AG04449 (cell line): ENCODE results near the gene HMG20A.
A peak's percentile ranks its signal among the peaks of the same experiment; 100 is the strongest.

Experiments
- CTCF ChIA-PET: fragments of 350-600 bp; formaldehyde crosslinking; extraction: SDS; loops from one replicate; lab custom pipeline; 2021; ENCODE audit warnings: antibody characterized with exemption; lab: Yijun Ruan, JAX
- POLR2A ChIA-PET: fragments of 400-600, 350-600 bp; formaldehyde crosslinking; extraction: SDS; loops from one replicate; lab custom pipeline; 2020; ENCODE audit warnings: antibody characterized with exemption, inconsistent platforms; lab: Yijun Ruan, JAX
- DNase-seq: peaks from one replicate; pipeline ENCODE4 v3.0.0-alpha.2; 2010; ENCODE audit warnings: low read depth, low spot score
- H3K4me3 ChIP-seq: 2 replicates; pipeline ENCODE4 v1.5.1; 2011; ENCODE audit warnings: low read depth, mild to moderate bottlenecking, control low read depth, low read length
- TF ChIP-seq, protein P1 (sequence below): IDR thresholded peaks from one replicate; pipeline ENCODE4 v1.5.1; 2011; ENCODE audit warnings: mild to moderate bottlenecking, moderate library complexity, low read length, control low read depth, inconsistent platforms; ENCODE audit not compliant: insufficient read depth; ENCODE audit errors: missing control alignments

HMG20A gene

DNA sequence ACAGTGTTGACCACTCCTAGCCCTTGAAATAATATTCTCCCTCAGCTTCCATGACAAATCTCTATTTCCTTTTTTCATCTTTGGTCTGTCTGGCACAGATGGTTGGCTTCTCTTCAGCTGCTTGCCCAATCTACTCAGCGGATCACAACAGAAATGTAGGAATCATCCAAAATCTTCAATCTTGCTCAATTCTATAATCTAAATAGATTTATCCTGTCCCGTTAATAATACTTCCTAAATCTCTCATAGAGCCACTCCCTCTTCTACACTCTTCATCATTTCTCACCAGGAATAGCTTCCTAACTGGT is 4.6 kb upstream of the HMG20A start:
- no peak overlapping the region for H3K4me3 ChIP-seq
- TF ChIP-seq, protein P1, sequence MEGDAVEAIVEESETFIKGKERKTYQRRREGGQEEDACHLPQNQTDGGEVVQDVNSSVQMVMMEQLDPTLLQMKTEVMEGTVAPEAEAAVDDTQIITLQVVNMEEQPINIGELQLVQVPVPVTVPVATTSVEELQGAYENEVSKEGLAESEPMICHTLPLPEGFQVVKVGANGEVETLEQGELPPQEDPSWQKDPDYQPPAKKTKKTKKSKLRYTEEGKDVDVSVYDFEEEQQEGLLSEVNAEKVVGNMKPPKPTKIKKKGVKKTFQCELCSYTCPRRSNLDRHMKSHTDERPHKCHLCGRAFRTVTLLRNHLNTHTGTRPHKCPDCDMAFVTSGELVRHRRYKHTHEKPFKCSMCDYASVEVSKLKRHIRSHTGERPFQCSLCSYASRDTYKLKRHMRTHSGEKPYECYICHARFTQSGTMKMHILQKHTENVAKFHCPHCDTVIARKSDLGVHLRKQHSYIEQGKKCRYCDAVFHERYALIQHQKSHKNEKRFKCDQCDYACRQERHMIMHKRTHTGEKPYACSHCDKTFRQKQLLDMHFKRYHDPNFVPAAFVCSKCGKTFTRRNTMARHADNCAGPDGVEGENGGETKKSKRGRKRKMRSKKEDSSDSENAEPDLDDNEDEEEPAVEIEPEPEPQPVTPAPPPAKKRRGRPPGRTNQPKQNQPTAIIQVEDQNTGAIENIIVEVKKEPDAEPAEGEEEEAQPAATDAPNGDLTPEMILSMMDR: no peak
- POLR2A ChIA-PET: no interaction called here
- CTCF ChIA-PET: interaction anchor here (0.7 to 4.1 kb wide), 4 partner anchors 11 to 309 kb away, joined by 3 to 25 read pairs (median 4); no protein-coding TSS in a partner anchor
- DNase-seq: no peak

DNA sequence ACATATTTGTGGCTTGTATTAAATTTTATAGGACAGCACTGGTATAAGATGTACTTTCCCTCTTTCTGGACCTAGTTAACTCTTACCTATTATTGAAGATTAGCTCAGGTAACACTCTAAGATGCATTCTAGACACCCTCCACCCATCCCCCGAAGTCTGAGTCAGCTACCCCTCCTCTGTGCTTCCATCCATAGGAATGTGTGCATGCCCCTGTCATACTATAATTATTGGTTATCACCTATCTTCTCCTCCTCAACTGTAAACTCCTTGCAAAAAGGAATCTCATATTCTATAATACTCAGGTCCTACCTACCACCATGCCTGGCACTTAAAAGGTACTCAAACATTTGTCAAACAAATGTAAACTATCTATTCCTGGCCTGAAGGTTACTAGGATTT is 3.7 kb upstream of the HMG20A start:
- no peak for DNase-seq
- H3K4me3 ChIP-seq: no peak overlapping the region; the same call in 1 of the 2 replicates
- TF ChIP-seq, protein P1: no peak
- ChIA-PET POLR2A (no interaction called here), CTCF (interaction anchor here (1.3 to 4.1 kb wide), 3 partner anchors 12 to 298 kb away, joined by 4 to 25 read pairs (median 4); no protein-coding TSS in a partner anchor)

DNA sequence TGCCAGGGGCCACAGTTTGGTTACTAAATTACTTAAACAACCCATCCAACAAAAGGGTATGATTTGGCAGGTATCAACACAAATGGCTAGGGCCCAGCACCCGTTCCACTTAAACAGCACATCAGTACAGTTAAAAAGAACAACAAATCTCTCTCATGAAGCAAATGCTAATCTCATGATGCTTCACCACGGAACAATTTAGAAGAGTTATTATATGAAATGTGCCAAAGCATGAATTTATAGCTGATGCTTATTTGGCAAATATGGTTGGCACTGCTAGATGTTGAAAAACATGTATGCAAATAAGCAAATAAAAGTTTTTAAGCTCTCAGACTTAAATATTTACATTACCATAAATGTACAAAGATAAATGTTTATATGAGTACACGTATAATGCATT is 3.1 kb upstream of the HMG20A start:
- TF ChIP-seq, protein P1: no peak
- H3K4me3 ChIP-seq: peak overlapping the region; percentile 80
- POLR2A ChIA-PET: interaction anchor here (1.3 kb wide), 1 partner anchor 15 kb away, joined by 3 read pairs; no protein-coding TSS in a partner anchor
- DNase-seq: no peak
- CTCF ChIA-PET: interaction anchor here (2.0 to 4.1 kb wide), 2 partner anchors 12 to 125 kb away, joined by 4 to 25 read pairs; no protein-coding TSS in a partner anchor

DNA sequence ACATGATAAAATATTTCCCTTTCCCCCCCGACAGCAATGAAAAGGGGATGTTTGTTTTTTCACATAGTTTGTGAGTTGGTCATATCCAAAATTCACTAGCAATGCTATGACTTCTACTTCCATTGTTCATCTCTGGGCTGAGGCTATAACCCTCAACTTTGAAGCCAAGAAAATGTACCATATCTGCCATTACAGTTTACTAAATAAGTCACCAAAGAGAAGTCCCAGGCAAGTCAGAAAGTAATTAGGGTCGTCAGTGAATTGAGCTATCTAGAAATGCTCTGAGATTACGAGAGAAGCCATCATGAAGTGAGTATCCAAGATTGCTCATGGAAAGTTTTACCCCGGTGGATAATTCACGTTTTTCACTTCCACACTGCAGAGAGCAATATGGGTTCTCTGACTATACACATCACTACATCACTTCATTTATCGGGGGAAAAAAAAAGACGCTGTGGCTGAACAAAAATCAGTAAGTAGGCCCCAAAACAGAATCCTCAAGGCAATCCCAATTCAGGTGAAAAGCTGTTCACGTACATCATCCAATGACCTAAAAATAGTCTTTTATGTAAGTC is 2.2 kb upstream of the HMG20A start:
- H3K4me3 ChIP-seq: peak overlapping the region; percentile 80
- no peak for DNase-seq
- CTCF ChIA-PET: interaction anchor here (1.0 to 4.1 kb wide), 3 partner anchors 80 to 124 kb away, joined by 3 to 25 read pairs (median 8); no protein-coding TSS in a partner anchor
- TF ChIP-seq, protein P1: no peak
- POLR2A ChIA-PET: interaction anchor here (0.5 to 1.4 kb wide), 6 partner anchors 16 to 342 kb away, joined by 3 to 10 read pairs (median 4); no protein-coding TSS in a partner anchor

DNA sequence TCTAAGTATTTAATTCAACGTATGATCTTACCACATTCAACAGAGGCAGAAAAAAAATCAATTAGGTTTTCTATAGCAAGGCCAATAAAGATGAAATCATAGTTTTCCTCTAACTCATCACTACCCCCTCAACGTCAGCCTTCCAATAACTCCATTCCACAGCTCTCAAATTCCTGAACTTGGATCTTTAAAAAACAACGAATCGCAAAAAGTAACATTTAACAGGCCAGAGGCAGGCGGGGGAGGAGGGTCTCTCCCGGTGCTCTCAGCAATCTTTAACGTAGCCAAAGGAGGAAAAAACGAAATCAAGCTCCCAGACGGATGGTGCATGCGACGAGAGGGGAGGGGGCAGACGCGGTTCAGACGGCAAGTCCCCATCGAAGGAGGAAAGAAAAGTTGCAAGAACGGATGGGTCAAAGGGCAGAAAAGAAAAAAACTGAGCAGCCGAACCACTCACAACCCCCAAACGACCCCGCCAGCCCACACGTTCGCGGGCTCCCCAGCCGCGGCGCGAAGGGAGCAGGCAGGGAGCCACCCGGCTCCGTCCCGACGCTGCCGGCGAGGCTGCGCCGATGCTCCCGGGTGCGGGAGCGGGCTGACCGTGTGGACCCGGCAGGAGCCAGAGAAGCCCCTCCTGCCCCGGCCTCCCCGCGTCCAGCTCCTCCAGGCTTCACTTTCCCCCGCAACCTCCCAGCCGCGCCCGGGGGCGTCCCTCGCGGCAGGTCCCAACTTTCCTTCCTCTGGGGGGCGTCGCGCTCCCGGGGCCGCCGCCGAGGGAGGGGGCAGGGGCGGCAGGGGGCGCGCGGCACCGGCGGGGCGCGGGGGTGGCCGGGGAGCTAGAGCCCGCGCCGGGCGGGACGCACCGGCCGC is 1.5 kb upstream of the HMG20A start:
- peak overlapping the region; percentile 80 for H3K4me3 ChIP-seq
- ChIA-PET POLR2A (interaction anchor here (0.5 to 1.4 kb wide), 5 partner anchors 39 to 341 kb away, joined by 3 to 10 read pairs (median 4); no protein-coding TSS in a partner anchor), CTCF (interaction anchor here (1.0 to 4.1 kb wide), 3 partner anchors 79 to 124 kb away, joined by 3 to 25 read pairs (median 8); no protein-coding TSS in a partner anchor)
- no peak for DNase-seq
- TF ChIP-seq, protein P1: peak; percentile 49
